ENCODE results near the gene BLOC1S1.

Gene BLOC1S1

GRCh38 chr12:55695349-55695748 lies 20.5 kb upstream of the BLOC1S1 start:
- FAIRE-seq: no peak

GRCh38 chr12:55696141-55696540 lies 19.7 kb upstream of the BLOC1S1 start:
- no peak for FAIRE-seq

GRCh38 chr12:55696796-55697462 lies 18.9 kb upstream of the BLOC1S1 start:
- no peak for FAIRE-seq

GRCh38 chr12:55697686-55698085 lies 18.2 kb upstream of the BLOC1S1 start:
- FAIRE-seq: no peak

GRCh38 chr12:55698241-55698955 lies 17.4 kb upstream of the BLOC1S1 start:
- no peak for FAIRE-seq

- FAIRE-seq: no peak
These were observed 16.9 kb upstream of the BLOC1S1 start for GRCh38 chr12:55698965-55699364.

- no peak for FAIRE-seq
These were observed 16.3 kb upstream of the BLOC1S1 start for GRCh38 chr12:55699471-55700055.

GRCh38 chr12:55700255-55701018 lies 15.4 kb upstream of the BLOC1S1 start:
- FAIRE-seq: no peak

- FAIRE-seq: no peak
These were observed 13.0 kb upstream of the BLOC1S1 start for GRCh38 chr12:55702861-55703260.

- no peak for FAIRE-seq
These were observed 12.6 kb upstream of the BLOC1S1 start for GRCh38 chr12:55703288-55703687.

- FAIRE-seq: no peak
These were observed 11.7 kb upstream of the BLOC1S1 start for GRCh38 chr12:55703901-55704761.

GRCh38 chr12:55704824-55705718 lies 10.8 kb upstream of the BLOC1S1 start:
- FAIRE-seq: no peak

- no peak for FAIRE-seq
These were observed 10.0 kb upstream of the BLOC1S1 start for GRCh38 chr12:55705782-55706402.

GRCh38 chr12:55706568-55707218 lies 9.2 kb upstream of the BLOC1S1 start:
- no peak for FAIRE-seq

GRCh38 chr12:55707219-55707671 lies 8.6 kb upstream of the BLOC1S1 start:
- FAIRE-seq: no peak

- no peak for FAIRE-seq
These were observed 7.8 kb upstream of the BLOC1S1 start, which contains the start of gene ITGA7 for GRCh38 chr12:55707841-55708694. Gene ITGA7 (minus strand): TSS chr12:55707904. CDS start chr12:55707682, 222 bp downstream.

- no peak for FAIRE-seq
These were observed 7.1 kb upstream of the BLOC1S1 start for GRCh38 chr12:55708695-55709233.

- no peak for FAIRE-seq
These were observed 3.9 kb upstream of the BLOC1S1 start for GRCh38 chr12:55711786-55712553.
